Neutrophil (primary cell): ENCODE measurements around the gene NHERF1.

Experiments
- H3K27ac ChIP-seq: fragments of 200-600 bp; sonication (generic); 2 replicates; pipeline ENCODE4 v1.5.1; 2016; ENCODE audit warnings: mild to moderate bottlenecking, moderate library complexity
- H3K27me3 ChIP-seq: fragments of 200-600 bp; sonication (generic); 2 replicates; pipeline ENCODE4 v1.6.0; 2016; ENCODE audit warnings: mild to moderate bottlenecking
- H3K36me3 ChIP-seq: fragments of 200-600 bp; sonication (generic); 2 replicates; pipeline ENCODE4 v1.5.1; 2017
- H3K4me1 ChIP-seq, 2 experiments: fragments of 200-600 bp in 1 of 2; sonication (generic) in 1 of 2; 1 replicate in 1 of 2; 2 replicates in 1 of 2; pipeline versions ENCODE4 v1.5.1 to v1.6.1; 2013 to 2016; ENCODE audit warnings: low read depth in 1 of 2, low read length in 1 of 2, mild to moderate bottlenecking in 1 of 2, moderate library complexity in 1 of 2; ENCODE audit not compliant: control insufficient read depth in 1 of 2, insufficient read depth in 1 of 2
- H3K4me3 ChIP-seq, 2 experiments: fragments of 200-600 bp in 1 of 2; sonication (generic) in 1 of 2; 1 replicate in 1 of 2; 2 replicates in 1 of 2; pipeline ENCODE4 v1.5.1; 2013 to 2016; ENCODE audit warnings: low read depth in 1 of 2, low read length in 1 of 2, mild to moderate bottlenecking in 1 of 2, moderate library complexity in 1 of 2
- H3K9me3 ChIP-seq: fragments of 200-600 bp; sonication (generic); 2 replicates; pipeline ENCODE4 v1.5.1; 2016
- TF ChIP-seq, protein P1 (sequence below): fragments of 200-600 bp; sonication (generic); IDR thresholded peaks from 2 replicates; pipeline ENCODE4 v1.5.1; 2016; ENCODE audit warnings: antibody characterized with exemption

Gene NHERF1

GRCh38 chr17:74764751-74765286 is 16.4 kb downstream of the NHERF1 start:
- Histone ChIP-seq H3K36me3 (peaks cover 81% of the 10 kb centered on the region), H3K9me3 (no peaks in the 10 kb centered on the region), H3K4me1 (peaks cover 27 to 35% of the 10 kb centered on the region in 2 experiments), H3K27me3 (no peaks in the 10 kb centered on the region), H3K27ac (peak overlapping the region; percentile 24), H3K4me3 (no peak overlapping the region)
- TF ChIP-seq, protein P1, sequence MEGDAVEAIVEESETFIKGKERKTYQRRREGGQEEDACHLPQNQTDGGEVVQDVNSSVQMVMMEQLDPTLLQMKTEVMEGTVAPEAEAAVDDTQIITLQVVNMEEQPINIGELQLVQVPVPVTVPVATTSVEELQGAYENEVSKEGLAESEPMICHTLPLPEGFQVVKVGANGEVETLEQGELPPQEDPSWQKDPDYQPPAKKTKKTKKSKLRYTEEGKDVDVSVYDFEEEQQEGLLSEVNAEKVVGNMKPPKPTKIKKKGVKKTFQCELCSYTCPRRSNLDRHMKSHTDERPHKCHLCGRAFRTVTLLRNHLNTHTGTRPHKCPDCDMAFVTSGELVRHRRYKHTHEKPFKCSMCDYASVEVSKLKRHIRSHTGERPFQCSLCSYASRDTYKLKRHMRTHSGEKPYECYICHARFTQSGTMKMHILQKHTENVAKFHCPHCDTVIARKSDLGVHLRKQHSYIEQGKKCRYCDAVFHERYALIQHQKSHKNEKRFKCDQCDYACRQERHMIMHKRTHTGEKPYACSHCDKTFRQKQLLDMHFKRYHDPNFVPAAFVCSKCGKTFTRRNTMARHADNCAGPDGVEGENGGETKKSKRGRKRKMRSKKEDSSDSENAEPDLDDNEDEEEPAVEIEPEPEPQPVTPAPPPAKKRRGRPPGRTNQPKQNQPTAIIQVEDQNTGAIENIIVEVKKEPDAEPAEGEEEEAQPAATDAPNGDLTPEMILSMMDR, result no peak

DNA sequence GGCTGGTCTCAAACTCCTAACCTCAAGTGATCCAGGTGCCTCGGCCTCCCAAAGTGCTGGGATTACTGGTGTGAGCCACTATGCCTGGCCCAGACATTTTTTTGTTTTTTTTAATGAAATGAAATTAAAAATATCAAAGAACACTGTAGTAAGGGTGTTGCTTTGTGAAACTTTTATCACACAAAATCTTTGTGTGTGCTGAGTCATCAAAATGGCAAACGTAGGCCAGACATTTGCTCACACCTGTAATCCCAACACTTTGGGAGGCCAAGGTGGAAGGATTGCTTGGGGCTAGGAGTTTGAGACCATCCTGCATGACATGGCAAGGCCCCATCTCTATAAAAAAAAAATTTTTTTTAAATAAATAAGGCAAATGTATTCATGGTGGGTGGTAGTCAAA is 18.0 kb downstream of the NHERF1 start:
- Histone ChIP-seq H3K27ac (peak overlapping the region; percentile 13), H3K27me3 (no peaks in the 10 kb centered on the region), H3K4me3 (no peak overlapping the region), H3K36me3 (peaks cover 97% of the 10 kb centered on the region), H3K9me3 (no peaks in the 10 kb centered on the region), H3K4me1 (peaks cover 18 to 31% of the 10 kb centered on the region in 2 experiments)
- TF ChIP-seq, protein P1, result no peak

DNA sequence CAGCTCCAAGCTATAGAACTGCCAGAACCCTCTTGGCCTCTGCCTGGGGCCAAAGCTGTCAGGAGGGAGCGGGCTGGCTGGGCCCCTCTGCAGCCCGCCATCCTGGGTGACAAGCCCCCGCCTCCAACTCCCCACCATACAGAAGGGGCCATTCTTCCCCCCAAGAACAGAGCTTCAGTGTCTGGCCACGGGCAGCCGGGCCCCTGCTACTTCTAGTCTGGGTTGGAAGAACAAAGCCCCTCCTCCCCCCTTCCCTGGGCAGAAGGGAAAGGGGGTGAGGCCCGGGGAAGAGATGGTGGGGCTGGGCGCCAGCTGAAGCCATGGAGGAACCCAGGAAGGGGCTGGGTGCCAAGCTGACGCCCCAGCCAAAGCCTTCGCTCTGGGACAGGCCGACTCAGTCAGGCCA is 18.7 kb downstream of the NHERF1 start:
- TF ChIP-seq, protein P1, result no peak
- no peak overlapping the region for H3K4me3 ChIP-seq
- peaks cover 98% of the 10 kb centered on the region for H3K36me3 ChIP-seq
- H3K4me1 ChIP-seq, result peaks cover 17 to 25% of the 10 kb centered on the region in 2 experiments
- no peaks in the 10 kb centered on the region for H3K9me3 ChIP-seq
- no peaks in the 10 kb centered on the region for H3K27me3 ChIP-seq
- peak overlapping the region; percentile 69 for H3K27ac ChIP-seq

DNA sequence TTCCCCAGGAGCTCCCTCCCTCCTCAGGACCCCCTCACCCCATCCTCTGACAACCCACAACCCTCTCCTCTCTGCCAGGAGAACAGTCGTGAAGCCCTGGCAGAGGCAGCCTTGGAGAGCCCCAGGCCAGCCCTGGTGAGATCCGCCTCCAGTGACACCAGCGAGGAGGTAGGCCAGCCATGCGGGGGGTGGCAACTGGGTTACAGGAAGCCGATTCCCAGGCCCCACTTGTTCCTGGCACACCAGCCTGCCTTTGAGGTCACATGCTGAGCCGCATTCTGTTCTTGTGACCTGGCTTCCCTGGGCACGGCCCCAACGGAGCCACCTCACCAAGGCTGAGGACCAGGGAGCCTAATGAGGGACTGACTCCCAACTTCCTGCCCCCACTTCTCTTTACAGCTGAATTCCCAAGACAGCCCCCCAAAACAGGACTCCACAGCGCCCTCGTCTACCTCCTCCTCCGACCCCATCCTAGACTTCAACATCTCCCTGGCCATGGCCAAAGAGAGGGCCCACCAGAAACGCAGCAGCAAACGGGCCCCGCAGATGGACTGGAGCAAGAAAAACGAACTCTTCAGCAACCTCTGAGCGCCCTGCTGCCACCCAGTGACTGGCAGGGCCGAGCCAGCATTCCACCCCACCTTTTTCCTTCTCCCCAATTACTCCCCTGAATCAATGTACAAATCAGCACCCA is 19.8 kb downstream of the NHERF1 start:
- H3K9me3 ChIP-seq, result no peaks in the 10 kb centered on the region
- TF ChIP-seq, protein P1, result no peak
- peaks cover 8 to 16% of the 10 kb centered on the region in 2 experiments for H3K4me1 ChIP-seq
- H3K4me3 ChIP-seq, result no peak overlapping the region
- peak overlapping the region; percentile 69 for H3K27ac ChIP-seq
- H3K27me3 ChIP-seq, result no peaks in the 10 kb centered on the region
- peaks cover 94% of the 10 kb centered on the region for H3K36me3 ChIP-seq

DNA sequence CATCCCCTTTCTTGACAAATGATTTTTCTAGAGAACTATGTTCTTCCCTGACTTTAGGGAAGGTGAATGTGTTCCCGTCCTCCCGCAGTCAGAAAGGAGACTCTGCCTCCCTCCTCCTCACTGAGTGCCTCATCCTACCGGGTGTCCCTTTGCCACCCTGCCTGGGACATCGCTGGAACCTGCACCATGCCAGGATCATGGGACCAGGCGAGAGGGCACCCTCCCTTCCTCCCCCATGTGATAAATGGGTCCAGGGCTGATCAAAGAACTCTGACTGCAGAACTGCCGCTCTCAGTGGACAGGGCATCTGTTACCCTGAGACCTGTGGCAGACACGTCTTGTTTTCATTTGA is 20.3 kb downstream of the NHERF1 start:
- no peaks in the 10 kb centered on the region for H3K9me3 ChIP-seq
- no peak overlapping the region for H3K4me3 ChIP-seq
- H3K27me3 ChIP-seq, result no peaks in the 10 kb centered on the region
- H3K27ac ChIP-seq, result peak overlapping the region; percentile 69
- H3K4me1 ChIP-seq, result peaks cover 8 to 12% of the 10 kb centered on the region in 2 experiments
- TF ChIP-seq, protein P1, result no peak
- peaks cover 88% of the 10 kb centered on the region for H3K36me3 ChIP-seq
